Hepatocyte (in vitro differentiated cells): ENCODE measurements around the gene ATP8A1. TPM values are rescaled to one million over a fixed set of nuclear protein-coding genes. Genes with fewer than 3 reads are reported as not detected.

Experiments
- DNase-seq: peaks from one replicate; pipeline ENCODE4 v3.0.0-alpha.2; 2016; ENCODE audit warnings: low spot score
- H2AFZ ChIP-seq: fragments of 200-600 bp; sonication (generic); 2 replicates; pipeline ENCODE4 v1.6.0; 2016; ENCODE audit warnings: antibody characterized with exemption, mild to moderate bottlenecking
- H3K27ac ChIP-seq: fragments of 200-600 bp; sonication (generic); 2 replicates; pipeline ENCODE4 v1.5.1; 2016; ENCODE audit warnings: mild to moderate bottlenecking
- H3K27me3 ChIP-seq: fragments of 200-600 bp; sonication (generic); 2 replicates; pipeline ENCODE4 v1.6.1; 2016
- H3K36me3 ChIP-seq: fragments of 200-600 bp; sonication (generic); replicated peaks from 2 replicates; pipeline ENCODE4 v1.5.1; 2016; ENCODE audit warnings: low read depth; ENCODE audit not compliant: insufficient read depth
- H3K4me1 ChIP-seq: fragments of 200-600 bp; sonication (generic); 2 replicates; pipeline ENCODE4 v1.5.1; 2016; ENCODE audit warnings: mild to moderate bottlenecking, moderate library complexity; ENCODE audit not compliant: insufficient read depth
- H3K4me2 ChIP-seq: fragments of 200-600 bp; sonication (generic); 2 replicates; pipeline ENCODE4 v1.6.0; 2016
- H3K4me3 ChIP-seq: fragments of 200-600 bp; sonication (generic); 2 replicates; pipeline ENCODE4 v1.5.1; 2016; ENCODE audit warnings: mild to moderate bottlenecking
- H3K79me2 ChIP-seq: fragments of 200-600 bp; sonication (generic); 2 replicates; pipeline ENCODE4 v1.6.0; 2017; ENCODE audit warnings: mild to moderate bottlenecking
- H3K9me2 ChIP-seq: fragments of 200-600 bp; sonication (generic); replicated peaks from 2 replicates; pipeline ENCODE4 v1.6.0; 2017; ENCODE audit warnings: mild to moderate bottlenecking; ENCODE audit not compliant: insufficient read depth
- H3K9me3 ChIP-seq: fragments of 200-600 bp; sonication (generic); 2 replicates; pipeline ENCODE4 v1.5.1; 2016; ENCODE audit warnings: low read depth, mild to moderate bottlenecking
- H4K20me1 ChIP-seq: fragments of 200-600 bp; sonication (generic); 2 replicates; pipeline ENCODE4 v1.6.0; 2016; ENCODE audit warnings: mild to moderate bottlenecking; ENCODE audit not compliant: insufficient read depth, poor library complexity, severe bottlenecking
- CTCF ChIP-seq: fragments of 200-600 bp; sonication (generic); IDR thresholded peaks from 2 replicates; pipeline ENCODE4 v1.5.1; 2016; ENCODE audit warnings: antibody characterized with exemption, mild to moderate bottlenecking; ENCODE audit not compliant: poor library complexity
- EZH2 ChIP-seq: fragments of 200-600 bp; sonication (generic); IDR thresholded peaks from 2 replicates; pipeline ENCODE4 v1.6.1; 2016; ENCODE audit warnings: antibody characterized with exemption, mild to moderate bottlenecking, borderline replicate concordance
- EZH2phosphoT487 ChIP-seq: fragments of 200-600 bp; sonication (generic); IDR thresholded peaks from one replicate; pipeline ENCODE4 v1.6.1; 2018; ENCODE audit warnings: antibody characterized with exemption, mild to moderate bottlenecking, low read depth, moderate library complexity; ENCODE audit not compliant: unreplicated experiment, severe bottlenecking
- WGBS: methylation state at CpG from one replicate; pipeline ENCODE4 v1.1.6; 2016; ENCODE audit warnings: low lambda C conversion rate; ENCODE audit errors: missing lambda C conversion rate; 5-methylcytosine and 5-hydroxymethylcytosine counted together
- polyA plus RNA-seq: library from polyadenylated mRNA; unstranded; fragments of >200 nt; fragmentation: Nextera tagmentation; extraction: Ambion mirVana; gene quantifications from 2 replicates; pipeline ENCODE4 v1.2.1, GENCODE V29; 2016
- total RNA-seq: library from RNA; depleted of rRNA; stranded (reverse); fragments of >200 nt; gene quantifications from 2 replicates; pipeline ENCODE4 v1.2.3, GENCODE V29; 2014

The ATP8A1 gene
- total and polyA plus RNA-seq, 2 experiments from 2014 or later: 3.3 to 42.1 TPM

GRCh38 chr4:42607011-42607726, 49.7 kb downstream of the ATP8A1 start:
- no peaks in the 10 kb centered on the region for H3K27me3 ChIP-seq
- no peak overlapping the region for H3K27ac ChIP-seq
- no peaks in the 10 kb centered on the region for H3K36me3 ChIP-seq
- no peak for DNase-seq
- H3K4me3 ChIP-seq: no peak overlapping the region
- no peaks in the 10 kb centered on the region for H3K9me3 ChIP-seq
- H4K20me1 ChIP-seq: no peaks in the 10 kb centered on the region
- 76% methylated on average over 3 of the region's 3 CpGs for WGBS
- H3K4me2 ChIP-seq: no peak overlapping the region
- H3K9me2 ChIP-seq: no peaks in the 10 kb centered on the region
- H3K4me1 ChIP-seq: no peaks in the 10 kb centered on the region
- H3K79me2 ChIP-seq: no peaks in the 10 kb centered on the region
- TF ChIP-seq EZH2: no peak
- TF ChIP-seq CTCF: no peak
- no peak for TF ChIP-seq EZH2phosphoT487
- H2AFZ ChIP-seq: no peak overlapping the region

- Histone ChIP-seq H3K27ac (no peak overlapping the region), H4K20me1 (no peaks in the 10 kb centered on the region), H3K79me2 (no peaks in the 10 kb centered on the region), H3K4me2 (no peak overlapping the region), H3K4me3 (no peak overlapping the region), H3K27me3 (no peaks in the 10 kb centered on the region), H2AFZ (no peak overlapping the region), H3K4me1 (no peaks in the 10 kb centered on the region), H3K9me2 (no peaks in the 10 kb centered on the region), H3K9me3 (no peaks in the 10 kb centered on the region), H3K36me3 (no peaks in the 10 kb centered on the region)
- DNase-seq: no peak
- TF ChIP-seq EZH2: no peak
- TF ChIP-seq CTCF: no peak
- 79% methylated on average over 5 of the region's 5 CpGs for WGBS
Observed at GRCh38 chr4:42605264-42605663, 51.6 kb downstream of the ATP8A1 start.

- Histone ChIP-seq H3K4me1 (no peaks in the 10 kb centered on the region), H3K9me2 (no peaks in the 10 kb centered on the region), H3K79me2 (no peaks in the 10 kb centered on the region), H3K9me3 (no peaks in the 10 kb centered on the region), H3K36me3 (no peaks in the 10 kb centered on the region), H4K20me1 (no peaks in the 10 kb centered on the region), H3K27ac (no peak overlapping the region), H3K4me2 (no peak overlapping the region), H3K27me3 (no peaks in the 10 kb centered on the region), H2AFZ (no peak overlapping the region), H3K4me3 (no peak overlapping the region)
- no peak for TF ChIP-seq CTCF
- no peak for TF ChIP-seq EZH2phosphoT487
- TF ChIP-seq EZH2: no peak
- 86% methylated on average over 2 of the region's 2 CpGs for WGBS
- no peak for DNase-seq
Observed at GRCh38 chr4:42603862-42604261, 53.0 kb downstream of the ATP8A1 start.

GRCh38 chr4:42600578-42600977, 56.3 kb downstream of the ATP8A1 start:
- Histone ChIP-seq H3K4me2 (no peak overlapping the region), H3K9me3 (no peaks in the 10 kb centered on the region), H3K36me3 (no peaks in the 10 kb centered on the region), H3K4me3 (no peak overlapping the region), H4K20me1 (no peaks in the 10 kb centered on the region), H3K4me1 (no peaks in the 10 kb centered on the region), H3K27ac (no peak overlapping the region), H3K79me2 (no peaks in the 10 kb centered on the region), H3K9me2 (no peaks in the 10 kb centered on the region), H3K27me3 (no peaks in the 10 kb centered on the region), H2AFZ (no peak overlapping the region)
- DNase-seq: no peak
- 83% methylated on average over 2 of the region's 2 CpGs for WGBS
- TF ChIP-seq EZH2 (no peak), CTCF (no peak), EZH2phosphoT487 (no peak)
